HEK293 (cell line): ENCODE data around the gene ERBB4.

Source experiments
- REST ChIP-seq: fragments of 450-650 bp; formaldehyde crosslinking; IDR thresholded peaks from 2 replicates; pipeline ENCODE4 v1.5.1; 2016; ENCODE audit warnings: missing biosample characterization, missing genetic modification characterization
- ZNF239 ChIP-seq: fragments of 450-650 bp; formaldehyde crosslinking; IDR thresholded peaks from 2 replicates; pipeline ENCODE4 v1.5.1; 2016; ENCODE audit warnings: missing biosample characterization, missing genetic modification characterization
- ZNF274 ChIP-seq, 2 experiments: fragments of 200-500 bp in 1 of 2; fragments of 450-650 bp in 1 of 2; sonication (Bioruptor generic) in 1 of 2; formaldehyde crosslinking in 1 of 2; IDR thresholded peaks; 2 replicates each; pipeline versions ENCODE4 v1.5.1 to v1.6.1; 2014 to 2016; ENCODE audit warnings: borderline replicate concordance in 1 of 2, inconsistent platforms in 1 of 2, low read length in 1 of 2, missing biosample characterization in 1 of 2, missing genetic modification characterization in 1 of 2
- ZNF530 ChIP-seq: fragments of 450-650 bp; formaldehyde crosslinking; IDR thresholded peaks from 2 replicates; pipeline ENCODE4 v1.5.1; 2016; ENCODE audit warnings: low read depth, missing biosample characterization, missing genetic modification characterization
- ZNF660 ChIP-seq: fragments of 450-650 bp; IDR thresholded peaks from 2 replicates; pipeline ENCODE4 v1.5.1; 2018; ENCODE audit warnings: missing biosample characterization, mild to moderate bottlenecking, missing genetic modification characterization

- TF ChIP-seq ZNF660 (tag by site-specific recombination) (no peak), ZNF530 (tag by site-specific recombination) (no peak), REST (tag by site-specific recombination) (no peak), ZNF239 (tag by site-specific recombination) (no peak), ZNF274 (IDR thresholded peaks at IDR 0.05; ENCODE audit: low read length) (no peak), ZNF274 (tag by site-specific recombination; IDR thresholded peaks at IDR 0.05; ENCODE audit: borderline replicate concordance) (no peak)
Observed at GRCh38 chr2:211458974-211459373, 1079.6 kb downstream of the ERBB4 start.
